Astrocyte of the cerebellum (primary cell): ENCODE results near the gene HEXIM2.

Experiments used
- DNase-seq: peaks from one replicate; pipeline ENCODE4 v3.0.0-alpha.2; 2011; ENCODE audit warnings: low read depth
- H3K4me3 ChIP-seq: 2 replicates; pipeline ENCODE4 v1.5.1; 2011; ENCODE audit warnings: mild to moderate bottlenecking, low read depth, low read length, moderate library complexity
- CTCF ChIP-seq: IDR thresholded peaks from 2 replicates; pipeline ENCODE4 v1.5.1; 2012; ENCODE audit warnings: low read length, low read depth, moderate library complexity, mild to moderate bottlenecking; ENCODE audit errors: missing control alignments
- in situ Hi-C: cut with HindIII; loops from 2 replicates; pipeline ENCODE4 v1.10.0; 2017; ENCODE audit warnings: low sequenced_read_pairs

Gene HEXIM2

DNA sequence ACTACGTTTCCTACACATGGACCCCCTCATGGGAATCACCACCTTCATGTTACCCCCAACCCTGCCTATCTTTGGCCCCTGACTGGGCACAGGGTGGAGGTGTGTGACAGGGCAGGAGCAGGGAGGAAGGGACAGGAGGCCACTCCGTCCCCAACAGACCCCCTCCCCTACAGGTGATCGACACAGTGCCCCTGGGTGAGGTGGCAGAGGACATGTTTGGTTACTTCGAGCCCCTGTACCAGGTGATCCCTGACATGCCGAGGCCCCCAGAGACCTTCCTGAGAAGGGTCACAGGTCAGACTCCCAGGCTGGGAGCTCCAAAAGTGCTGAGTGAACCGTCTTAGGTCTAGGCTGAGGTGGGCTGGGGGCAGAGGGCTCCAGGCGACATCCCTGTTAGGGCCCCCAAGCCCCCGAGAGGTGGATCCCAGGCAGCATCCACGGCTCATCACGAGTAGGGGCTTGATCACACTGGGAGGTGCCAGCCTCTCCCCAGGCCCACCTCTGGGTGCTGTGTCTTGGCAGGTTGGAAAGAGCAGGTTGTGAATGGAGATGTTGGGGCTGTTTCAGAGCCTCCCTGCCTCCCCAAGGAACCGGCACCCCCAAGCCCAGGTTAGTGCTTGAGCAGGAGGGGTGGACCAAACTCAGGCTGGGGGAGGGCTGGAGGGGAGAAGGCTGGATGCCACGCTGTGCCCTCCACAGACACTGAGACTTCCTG, 24.7 kb upstream of the HEXIM2 start:
- in situ Hi-C loops, result no loop called here
- TF ChIP-seq CTCF, result no peak
- DNase-seq, result no peak
- H3K4me3 ChIP-seq, result no peak overlapping the region

- in situ Hi-C loops, result no loop called here
- H3K4me3 ChIP-seq, result no peak overlapping the region
- no peak for DNase-seq
- TF ChIP-seq CTCF, result no peak
Observed at GRCh38 chr17:45137561-45138305, 23.9 kb upstream of the HEXIM2 start.

GRCh38 chr17:45138911-45139532, 22.7 kb upstream of the HEXIM2 start:
- no peak for DNase-seq
- in situ Hi-C loops, result no loop called here
- TF ChIP-seq CTCF, result no peak
- H3K4me3 ChIP-seq, result no peak overlapping the region

GRCh38 chr17:45139533-45139920, 22.1 kb upstream of the HEXIM2 start:
- in situ Hi-C loops, result no loop called here
- no peak overlapping the region for H3K4me3 ChIP-seq
- TF ChIP-seq CTCF, result no peak
- DNase-seq, result no peak

- TF ChIP-seq CTCF, result no peak
- H3K4me3 ChIP-seq, result no peak overlapping the region
- in situ Hi-C loops, result no loop called here
Observed at GRCh38 chr17:45143094-45143670, 18.5 kb upstream of the HEXIM2 start.

DNA sequence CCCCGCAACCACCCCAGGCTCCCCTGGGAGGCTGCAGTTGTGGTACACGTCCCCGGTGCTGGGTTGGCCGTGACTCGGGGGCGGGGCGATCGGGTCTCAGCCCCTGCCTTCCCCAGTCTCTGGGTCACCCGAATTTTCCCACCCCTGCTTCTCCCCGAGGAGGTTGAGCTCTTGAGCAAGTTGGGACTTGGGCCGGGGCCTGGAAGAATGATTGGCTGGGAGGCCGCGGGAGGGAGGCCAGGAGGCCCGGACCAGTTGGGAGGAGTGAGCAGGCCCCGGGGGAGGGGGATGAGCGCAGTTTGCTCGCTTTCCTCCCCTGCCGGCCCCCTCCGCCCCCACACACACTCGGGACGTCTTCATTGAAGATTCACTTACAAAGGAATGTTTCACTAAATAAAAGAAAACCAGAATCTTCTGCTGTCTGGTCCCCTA, 17.9 kb upstream of the HEXIM2 start:
- peak overlapping the region; percentile 16 for H3K4me3 ChIP-seq
- in situ Hi-C loops, result no loop called here
- TF ChIP-seq CTCF, result no peak
- no peak for DNase-seq

More at GRCh38 chr17:45143094-45143670, 18.5 kb upstream of the HEXIM2 start:
- no peak for DNase-seq
